RWPE1 (cell line): ENCODE results near the gene ABCB11.

Source experiments
- CTCF ChIA-PET: fragments of 350-600 bp; sonication (Branson Sonifier 250); formaldehyde crosslinking; extraction: SDS; loops from one replicate; lab custom pipeline; 2021; lab: Yijun Ruan, JAX
- POLR2A ChIA-PET: fragments of 400-600 bp; formaldehyde crosslinking; extraction: SDS; loops from one replicate; lab custom pipeline; 2020; ENCODE audit warnings: antibody characterized with exemption; ENCODE audit not compliant: low non-redundant PET; lab: Yijun Ruan, JAX
- DNase-seq: peaks from one replicate; pipeline ENCODE4 v3.0.0; 2012; ENCODE audit warnings: low spot score
- H3K27ac ChIP-seq: fragments of 450-650 bp; 2 replicates; pipeline ENCODE4 v1.5.1; 2017
- TF ChIP-seq, protein P1 (sequence below): fragments of 450-650 bp; conservative IDR thresholded peaks from 2 replicates; pipeline ENCODE4 v1.5.1; 2017; ENCODE audit warnings: low read depth, mild to moderate bottlenecking

ABCB11 gene

DNA sequence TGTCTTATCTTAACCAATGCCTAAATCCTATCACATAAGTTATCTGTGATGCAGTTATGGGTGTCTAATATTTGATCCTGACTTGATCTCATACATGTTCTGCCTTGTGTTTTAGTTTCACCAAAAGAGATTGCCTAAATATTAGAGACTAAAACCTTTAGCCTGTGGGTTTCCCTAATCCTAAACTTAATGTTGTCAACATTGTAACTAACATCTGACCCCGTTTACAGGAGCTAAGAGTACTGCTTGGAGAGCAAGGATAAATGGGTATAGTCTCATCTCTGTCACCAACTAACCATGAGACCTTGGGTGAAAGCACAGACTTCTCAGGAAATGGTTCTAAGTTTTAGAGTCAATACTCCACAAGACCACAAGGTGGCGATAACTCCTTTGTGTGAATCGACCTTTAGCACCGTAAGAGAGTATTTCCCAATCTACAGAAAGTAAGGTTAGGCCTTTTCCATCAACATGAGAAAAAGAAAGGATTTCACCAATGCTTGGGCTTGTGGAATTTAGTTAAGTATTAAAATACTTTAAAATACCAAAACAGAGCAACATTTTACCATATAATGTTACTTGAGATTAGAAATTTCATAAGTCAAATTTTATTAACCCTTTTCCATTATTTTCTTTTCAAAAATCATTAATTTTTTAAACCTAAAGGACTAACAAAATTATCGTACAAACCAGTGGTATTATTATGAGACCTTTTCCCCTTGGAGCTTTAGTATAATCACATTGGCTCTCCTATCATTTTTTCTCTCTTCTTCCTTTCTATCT, 69.5 kb downstream of the ABCB11 start:
- TF ChIP-seq, protein P1, sequence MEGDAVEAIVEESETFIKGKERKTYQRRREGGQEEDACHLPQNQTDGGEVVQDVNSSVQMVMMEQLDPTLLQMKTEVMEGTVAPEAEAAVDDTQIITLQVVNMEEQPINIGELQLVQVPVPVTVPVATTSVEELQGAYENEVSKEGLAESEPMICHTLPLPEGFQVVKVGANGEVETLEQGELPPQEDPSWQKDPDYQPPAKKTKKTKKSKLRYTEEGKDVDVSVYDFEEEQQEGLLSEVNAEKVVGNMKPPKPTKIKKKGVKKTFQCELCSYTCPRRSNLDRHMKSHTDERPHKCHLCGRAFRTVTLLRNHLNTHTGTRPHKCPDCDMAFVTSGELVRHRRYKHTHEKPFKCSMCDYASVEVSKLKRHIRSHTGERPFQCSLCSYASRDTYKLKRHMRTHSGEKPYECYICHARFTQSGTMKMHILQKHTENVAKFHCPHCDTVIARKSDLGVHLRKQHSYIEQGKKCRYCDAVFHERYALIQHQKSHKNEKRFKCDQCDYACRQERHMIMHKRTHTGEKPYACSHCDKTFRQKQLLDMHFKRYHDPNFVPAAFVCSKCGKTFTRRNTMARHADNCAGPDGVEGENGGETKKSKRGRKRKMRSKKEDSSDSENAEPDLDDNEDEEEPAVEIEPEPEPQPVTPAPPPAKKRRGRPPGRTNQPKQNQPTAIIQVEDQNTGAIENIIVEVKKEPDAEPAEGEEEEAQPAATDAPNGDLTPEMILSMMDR: peak; percentile 87
- ChIA-PET CTCF (interaction anchor here (0.5 to 1.0 kb wide), 7 partner anchors 13 to 479 kb away, joined by 3 to 4 read pairs (median 3); no protein-coding TSS in a partner anchor), POLR2A (no interaction called here)
- H3K27ac ChIP-seq: no peak overlapping the region
- peak; percentile 51 for DNase-seq

DNA sequence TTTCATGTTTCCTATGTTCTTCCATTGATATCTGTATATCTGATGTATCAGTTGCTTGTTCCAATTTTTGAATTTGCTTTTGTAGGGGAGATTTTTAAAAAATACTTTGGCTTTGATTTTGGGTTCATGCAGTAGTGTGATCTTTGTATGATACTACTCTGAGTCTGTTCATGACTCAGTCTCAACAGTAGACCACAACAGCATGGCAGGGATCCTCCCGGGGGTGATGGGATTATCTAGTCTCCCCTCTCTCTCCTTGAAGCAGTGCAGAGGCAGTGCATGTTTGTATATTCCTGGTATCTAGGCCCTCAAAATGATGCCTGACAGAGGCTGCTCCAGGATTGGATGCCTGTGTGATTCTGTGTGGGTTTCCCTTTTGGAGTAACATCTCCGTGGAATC, 74.7 kb downstream of the ABCB11 start:
- ChIA-PET POLR2A (no interaction called here), CTCF (interaction anchor here (0.6 to 0.8 kb wide), 2 partner anchors 17 to 175 kb away, joined by 3 to 4 read pairs; no protein-coding TSS in a partner anchor)
- H3K27ac ChIP-seq: no peak overlapping the region
- TF ChIP-seq, protein P1: no peak
- DNase-seq: no peak

GRCh38 chr2:168955321-168955720, 75.8 kb downstream of the ABCB11 start:
- POLR2A ChIA-PET: no interaction called here
- no peak for DNase-seq
- TF ChIP-seq, protein P1: no peak
- no peak overlapping the region for H3K27ac ChIP-seq
- CTCF ChIA-PET: no interaction called here

DNA sequence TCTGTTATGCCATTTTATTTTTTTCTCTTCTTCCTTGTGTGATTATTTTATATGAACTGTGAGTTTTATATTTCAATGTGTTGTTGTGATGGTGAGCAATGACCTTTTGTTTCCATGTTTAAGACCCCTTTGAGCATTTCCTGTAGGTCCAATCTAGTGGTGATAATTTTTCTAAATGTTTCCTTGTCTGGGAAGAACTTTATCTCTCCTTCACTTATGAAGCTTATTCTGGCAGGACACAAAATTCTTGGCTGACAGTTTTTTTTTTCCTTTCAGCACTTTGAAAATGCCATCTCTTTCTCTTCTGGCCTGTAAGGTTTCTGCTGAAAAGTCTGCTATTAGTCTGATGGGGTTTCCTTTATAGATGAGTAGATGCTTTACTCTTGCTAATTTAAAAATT, 76.9 kb downstream of the ABCB11 start:
- no peak for DNase-seq
- TF ChIP-seq, protein P1: no peak
- H3K27ac ChIP-seq: no peak overlapping the region
- CTCF ChIA-PET: interaction anchor here (1.5 kb wide), 1 partner anchor 155 kb away, joined by 3 read pairs; no protein-coding TSS in a partner anchor
- POLR2A ChIA-PET: no interaction called here

DNA sequence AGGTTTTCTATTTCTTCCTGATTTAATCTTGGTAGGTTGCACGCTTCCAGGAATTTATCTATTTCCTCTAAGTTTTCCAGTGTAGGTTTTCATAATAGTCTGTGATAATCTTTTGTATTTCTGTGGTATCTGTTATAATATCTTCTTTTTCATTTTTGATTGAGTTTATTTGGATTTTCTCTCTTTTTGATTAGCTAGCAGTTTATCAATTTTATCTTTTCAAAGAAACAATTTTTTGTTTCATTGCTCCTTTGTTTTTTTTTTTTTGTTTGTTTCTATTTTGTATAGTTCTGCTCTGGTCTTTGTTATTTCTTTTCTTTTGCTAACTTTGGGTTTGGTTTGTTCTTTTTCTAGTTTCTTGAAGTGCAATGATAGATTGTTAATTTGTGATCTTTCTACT, 78.7 kb downstream of the ABCB11 start:
- ChIA-PET CTCF (no interaction called here), POLR2A (no interaction called here)
- DNase-seq: no peak
- no peak overlapping the region for H3K27ac ChIP-seq
- TF ChIP-seq, protein P1: no peak

GRCh38 chr2:168951871-168952270, 79.3 kb downstream of the ABCB11 start:
- POLR2A ChIA-PET: no interaction called here
- CTCF ChIA-PET: no interaction called here
- DNase-seq: no peak
- TF ChIP-seq, protein P1: no peak
- no peak overlapping the region for H3K27ac ChIP-seq
